Measurements from ENCODE around the gene ABCE1.
"Not testable (repeated sequence)": the region's sequence is repeated elsewhere in the genome, so short reads cannot be mapped to it uniquely, and the experiment has no call there.

ABCE1 gene

DNA sequence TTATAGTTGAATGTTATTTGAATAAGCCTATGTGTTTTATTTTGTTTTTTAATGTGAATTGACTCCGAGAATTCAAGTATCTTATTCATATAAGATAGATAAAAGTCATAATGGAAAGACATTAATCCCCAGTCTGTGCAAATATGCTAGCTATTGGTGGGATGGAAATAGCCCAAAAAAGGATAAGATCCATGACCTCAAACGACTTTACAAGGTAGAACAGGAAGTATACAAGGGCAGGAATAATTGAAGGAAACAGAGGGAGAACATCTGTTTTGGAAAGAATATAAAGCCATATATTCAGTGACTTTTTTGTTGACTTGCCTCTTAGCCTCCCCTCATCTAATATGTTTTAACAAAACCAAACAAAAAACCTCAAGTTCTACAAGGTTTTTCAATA, 9.0 kb downstream of the ABCE1 start:
- no peak for DNase-seq

DNA sequence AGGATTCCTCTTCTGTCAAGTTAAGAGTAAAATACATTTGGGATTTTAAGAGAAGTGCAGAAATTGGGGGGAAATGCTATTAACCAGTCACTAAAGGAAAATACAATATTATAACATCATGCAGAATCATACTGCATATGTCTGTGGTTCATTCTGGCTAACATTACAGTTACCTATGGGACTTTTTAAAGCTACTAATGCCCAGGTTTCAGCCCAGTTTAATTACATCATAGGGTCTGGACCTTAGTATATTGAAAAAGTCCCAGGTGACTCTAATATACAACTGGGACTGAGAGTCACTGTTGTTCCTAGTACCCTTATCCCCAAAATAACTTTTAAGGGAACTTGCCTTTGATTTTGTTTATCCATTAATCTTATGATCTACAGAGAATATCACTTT, 10.0 kb downstream of the ABCE1 start:
- DNase-seq = no peak

DNA sequence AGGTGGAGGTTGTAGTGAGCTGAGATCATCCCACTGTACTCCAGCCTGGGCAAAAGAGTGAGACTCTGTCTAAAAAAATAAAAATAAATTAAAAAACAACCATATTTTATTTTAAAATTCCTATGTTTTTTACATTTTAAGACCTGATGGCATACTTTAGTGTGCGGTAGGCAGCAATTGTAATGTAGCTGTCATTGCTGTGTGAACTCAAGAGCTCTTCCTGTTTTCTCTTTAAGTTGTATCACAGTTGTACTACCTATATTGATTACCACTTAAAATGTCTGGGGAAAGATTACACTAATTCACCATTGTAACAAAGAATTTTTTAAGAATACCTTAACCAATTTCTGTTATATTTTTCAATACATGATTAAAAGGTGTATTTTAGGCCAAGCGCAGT, 27.3 kb downstream of the ABCE1 start:
- DNase-seq = no peak

DNA sequence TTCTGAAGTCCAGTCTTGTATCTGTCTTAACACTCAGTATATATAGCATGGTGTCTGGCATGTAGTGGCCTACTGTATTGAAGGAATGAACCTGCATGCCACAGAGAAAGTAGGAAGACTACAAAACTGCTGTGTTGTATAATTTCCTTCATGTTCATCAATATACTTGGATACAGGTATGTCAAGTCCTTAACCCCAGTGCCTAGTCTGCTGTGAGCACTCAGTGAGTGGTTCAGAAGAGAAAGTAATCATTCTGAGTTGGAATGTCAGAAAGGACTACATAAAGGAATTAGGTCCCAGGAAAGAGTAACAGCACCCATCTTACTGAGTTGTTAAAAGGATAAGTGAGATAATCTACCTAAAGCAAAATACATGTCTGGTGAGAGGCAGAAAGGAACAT, 32.0 kb downstream of the ABCE1 start:
- DNase-seq = no peak

DNA sequence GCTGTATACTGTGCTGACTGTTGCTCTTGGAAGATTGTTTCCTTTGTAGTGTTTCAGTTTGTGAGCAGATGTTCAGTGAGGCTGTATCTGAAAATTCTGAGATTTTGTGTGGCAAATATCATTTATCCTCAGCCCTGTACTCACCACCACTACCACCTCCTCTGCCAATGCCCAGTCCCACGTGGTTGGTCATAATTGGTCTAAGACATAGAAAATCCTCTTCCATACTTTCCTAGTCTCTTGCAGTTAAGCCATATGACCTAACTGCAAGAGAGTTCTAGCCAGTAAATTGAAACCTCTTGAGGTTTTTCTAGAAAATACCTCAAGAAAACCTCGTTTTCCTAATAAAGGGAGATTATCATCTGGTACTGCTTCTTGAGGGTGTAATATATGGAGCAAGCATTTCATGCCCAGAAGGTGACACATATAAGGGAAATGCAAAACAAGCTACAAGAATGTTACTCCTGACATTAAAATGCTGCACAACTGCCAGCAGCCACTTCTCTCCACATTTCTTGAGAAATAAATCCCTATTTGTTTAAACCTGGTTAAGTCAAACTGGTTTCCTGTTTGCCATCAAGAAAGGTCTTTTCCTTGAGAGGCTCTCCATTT, 32.8 kb downstream of the ABCE1 start:
- no peak for DNase-seq

DNA sequence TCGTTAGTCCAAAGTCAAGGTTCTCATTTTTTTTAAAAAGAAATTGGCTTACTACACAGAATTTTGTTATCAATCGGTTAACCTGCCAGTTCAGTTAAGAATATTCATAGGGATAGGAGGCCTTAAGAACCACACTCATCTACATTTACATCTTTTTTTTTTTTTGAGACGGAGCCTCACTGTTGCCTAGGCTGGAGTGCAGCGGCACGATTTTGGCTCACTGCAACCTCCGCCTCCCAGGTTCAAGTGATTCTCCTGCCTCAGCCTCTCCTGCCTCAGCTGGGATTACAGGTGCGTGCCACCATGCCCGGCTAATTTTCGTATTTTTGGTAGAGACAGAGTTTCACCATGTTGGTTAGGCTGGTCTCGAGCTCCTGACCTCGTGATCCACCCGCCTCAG, 33.7 kb downstream of the ABCE1 start:
- DNase-seq = no peak

DNA sequence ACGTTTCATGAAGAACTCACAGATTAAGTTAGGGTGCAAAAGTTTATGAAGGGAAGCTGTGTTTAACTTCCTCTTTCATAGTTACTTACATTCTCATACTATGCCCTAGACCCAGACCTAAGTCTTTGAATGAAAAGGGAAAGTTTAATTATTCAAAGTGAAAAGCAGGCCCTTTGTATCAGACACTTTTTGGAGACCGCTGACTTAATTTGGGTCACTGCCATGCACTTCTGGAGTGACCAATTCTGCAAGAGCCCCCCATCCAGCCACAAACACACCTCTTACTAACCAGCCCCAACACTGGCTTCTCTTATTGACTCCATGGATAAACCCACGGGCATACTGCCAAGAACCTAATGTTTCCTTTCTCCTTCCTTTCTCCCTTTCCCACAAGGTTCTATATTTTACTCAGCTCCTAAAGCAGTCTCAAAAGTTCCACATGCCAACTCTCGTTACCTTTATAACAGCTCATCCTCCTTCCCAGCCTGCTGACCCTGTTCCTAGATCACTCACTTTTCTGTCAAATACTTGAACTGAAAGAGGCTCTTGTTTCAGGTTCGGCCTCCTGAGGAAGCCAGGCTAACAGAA, 34.5 kb downstream of the ABCE1 start:
- DNase-seq = no peak

DNA sequence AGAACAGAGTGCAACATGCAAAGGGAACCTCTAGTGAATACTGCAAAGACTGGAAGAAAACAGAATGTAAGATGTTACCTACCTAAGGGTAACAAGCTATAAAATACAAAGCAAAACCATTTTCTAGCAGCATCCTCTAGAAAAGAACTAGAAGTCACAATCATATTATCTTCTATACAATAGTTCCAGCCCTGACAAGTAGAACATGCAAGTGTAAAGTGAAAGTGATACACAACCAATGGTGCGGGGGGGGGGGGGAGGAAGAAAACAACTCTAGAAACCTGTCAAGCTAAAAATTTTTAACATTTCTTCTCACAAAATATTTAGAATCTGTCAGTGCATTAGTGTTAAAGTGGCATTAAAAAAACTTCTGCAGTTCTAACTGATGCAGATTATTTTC, 38.1 kb downstream of the ABCE1 start:
- DNase-seq = not testable (repeated sequence)

DNA sequence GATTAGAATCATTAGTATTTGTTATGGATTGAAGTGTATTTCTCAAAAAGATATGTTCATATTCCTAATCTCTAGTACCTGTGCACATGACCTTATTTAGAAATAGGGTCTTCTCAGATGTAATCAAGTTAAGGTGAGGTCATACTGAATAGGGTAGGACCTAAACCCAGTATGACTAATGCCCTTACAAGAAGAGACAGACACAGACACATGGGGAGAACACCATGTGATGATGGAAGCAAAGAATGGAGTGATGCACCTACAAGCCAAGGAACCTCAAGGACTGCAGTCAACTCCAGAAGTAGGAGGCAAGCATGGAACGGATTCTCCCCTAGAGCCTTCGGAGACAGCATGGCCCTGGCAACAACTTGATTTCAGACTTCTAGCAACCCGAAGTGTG, 50.9 kb downstream of the ABCE1 start:
- DNase-seq = no peak

DNA sequence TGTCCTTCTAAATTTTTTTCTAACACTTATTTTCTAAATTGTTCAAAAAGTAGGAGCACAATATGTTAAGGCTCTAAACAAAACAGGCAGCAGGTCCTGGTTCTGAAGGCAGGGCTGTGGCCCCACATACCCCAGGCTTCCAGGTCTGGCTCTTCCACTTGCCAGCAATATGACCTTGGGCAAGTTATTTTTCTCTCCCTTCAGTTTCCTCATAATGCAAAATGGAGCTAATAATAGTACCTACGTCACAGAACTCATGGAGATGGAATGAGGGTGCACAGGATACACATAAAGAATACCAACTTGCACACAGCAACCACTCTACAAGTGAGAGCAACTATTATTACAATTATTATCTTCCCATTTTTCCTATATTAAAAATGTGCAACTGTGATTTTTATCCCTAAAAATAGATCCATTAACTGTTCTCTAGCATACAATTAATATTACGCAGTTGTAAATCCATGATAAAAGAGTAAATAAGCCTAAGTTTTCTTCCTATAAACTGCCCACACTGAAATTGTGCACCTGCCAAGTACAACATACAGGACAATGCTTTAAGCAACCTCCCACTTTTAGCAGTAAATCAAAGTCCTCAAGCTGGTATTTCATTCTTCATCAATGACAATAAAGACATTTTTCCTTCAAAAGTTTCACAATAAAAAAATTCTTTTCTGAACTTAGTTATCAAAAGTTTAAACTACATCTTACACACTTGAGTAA, 55.2 kb downstream of the ABCE1 start:
- no peak for DNase-seq

DNA sequence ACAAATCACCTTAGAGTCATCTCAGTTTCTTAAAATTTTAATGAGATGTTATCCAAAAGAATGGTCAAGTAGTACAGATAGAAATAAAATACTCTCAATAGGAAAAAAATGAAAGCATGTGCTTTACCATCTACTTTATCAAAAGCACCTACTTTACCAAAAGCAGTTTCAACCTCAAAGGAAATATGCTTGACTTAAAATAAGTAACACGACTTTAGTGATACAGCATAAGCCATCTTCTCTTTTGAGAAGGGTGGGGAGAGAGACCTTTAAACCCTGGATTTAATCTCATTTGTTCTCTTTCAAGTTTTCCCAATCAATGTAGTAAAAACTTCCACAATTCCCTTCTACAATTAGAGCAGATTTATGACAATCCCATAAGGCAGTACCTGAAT, 55.8 kb downstream of the ABCE1 start:
- no peak for DNase-seq

DNA sequence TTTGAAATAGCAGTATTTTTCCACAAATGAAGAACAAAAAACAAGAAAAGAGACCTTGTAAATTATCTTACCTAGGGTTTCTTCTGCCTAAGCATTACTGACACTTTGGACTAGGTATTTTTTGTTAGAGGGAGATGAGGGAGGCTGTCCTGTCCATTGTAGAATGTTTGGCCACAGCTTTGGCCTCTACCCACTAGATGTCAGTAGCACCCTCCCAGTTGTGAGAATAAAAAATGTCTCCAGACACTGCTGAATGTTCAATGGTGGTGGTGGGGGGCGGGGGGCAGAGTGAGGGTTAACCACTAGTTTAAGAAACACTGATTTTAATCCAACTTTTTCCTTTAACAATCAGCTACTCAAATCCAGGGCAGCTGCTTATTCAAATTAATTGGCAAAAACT, 56.5 kb downstream of the ABCE1 start:
- DNase-seq = no peak

DNA sequence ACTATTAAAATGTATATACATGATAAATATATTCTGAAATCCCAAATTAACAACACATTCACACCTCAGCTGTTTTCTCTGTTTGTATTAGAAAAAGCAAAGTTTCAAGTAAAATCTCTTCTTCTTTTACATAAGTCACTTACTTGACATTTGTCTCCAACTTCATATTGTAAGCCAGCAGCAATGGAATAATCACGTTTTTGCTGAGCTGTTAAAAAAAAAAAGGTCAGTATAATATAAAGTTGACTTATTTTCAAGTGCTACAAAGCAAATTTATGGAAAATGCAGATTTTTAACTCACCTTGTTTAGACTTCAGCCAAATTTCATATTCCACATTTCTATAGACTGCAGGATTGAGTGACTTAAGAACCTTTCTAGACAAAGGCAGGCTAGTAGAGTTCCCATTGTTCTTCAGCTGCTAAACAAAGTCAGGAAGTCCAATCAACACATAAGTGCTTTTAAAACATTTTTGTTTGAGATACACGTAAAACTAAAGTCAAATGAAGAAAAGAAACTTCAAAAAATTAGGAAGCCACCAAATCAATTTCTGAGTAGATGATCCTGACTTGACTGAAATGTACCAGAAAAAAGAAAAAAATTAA, 57.3 kb downstream of the ABCE1 start:
- no peak for DNase-seq

DNA sequence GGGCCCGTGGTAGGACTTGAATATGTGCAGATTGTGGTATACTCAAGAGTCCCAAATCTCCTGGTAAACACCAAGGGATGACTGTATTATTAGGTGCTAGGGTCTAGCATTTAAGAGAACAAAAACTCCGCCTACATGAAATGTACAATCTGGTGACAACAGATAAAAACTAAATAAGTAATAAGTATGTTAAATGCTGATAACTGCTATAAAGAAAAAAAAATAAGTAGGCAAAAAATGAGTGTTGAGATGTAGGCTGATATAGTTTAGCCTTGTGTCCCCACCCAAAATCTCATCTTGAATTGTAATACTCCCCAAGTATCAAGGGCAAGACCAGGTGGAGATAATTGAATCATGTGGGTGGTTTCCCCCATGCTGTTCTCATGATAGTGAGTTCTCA, 58.9 kb downstream of the ABCE1 start:
- no peak for DNase-seq

DNA sequence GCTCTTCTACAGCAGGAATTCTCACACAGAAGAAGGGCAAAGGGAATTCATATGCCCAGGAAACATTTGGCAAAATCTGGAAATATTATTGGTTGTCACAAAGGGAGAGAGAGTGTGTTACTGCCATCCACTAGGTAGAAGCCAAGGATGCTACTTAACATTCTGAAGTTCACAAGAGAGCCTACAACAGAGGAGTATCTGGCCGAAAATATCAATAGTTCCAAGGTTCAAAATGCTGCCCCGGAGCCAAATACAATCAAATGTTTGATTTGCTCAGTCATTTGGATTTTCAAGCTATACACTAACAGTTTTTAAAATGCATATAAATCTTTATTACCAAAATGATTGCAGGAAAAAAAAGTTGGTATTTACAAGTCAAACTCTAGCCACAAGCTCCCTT, 63.4 kb downstream of the ABCE1 start:
- no peak for DNase-seq

DNA sequence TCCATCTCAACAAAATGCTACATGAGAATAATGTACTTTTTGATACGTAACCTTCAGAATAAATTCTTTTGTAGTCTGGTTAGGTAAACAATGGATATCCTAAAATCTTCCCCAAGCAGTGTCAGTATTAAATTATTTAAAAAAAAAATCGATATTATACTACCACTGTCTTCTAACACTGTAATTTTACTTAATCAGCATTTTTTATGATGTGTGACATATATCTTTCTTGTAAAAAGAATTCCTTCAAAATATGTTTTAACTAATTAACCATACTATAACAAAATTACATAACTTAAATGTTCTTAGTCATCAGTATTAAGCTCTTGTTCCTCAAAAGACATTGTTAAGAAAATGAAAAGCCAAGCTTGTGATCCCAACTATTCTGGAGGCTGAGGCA, 69.8 kb downstream of the ABCE1 start:
- no peak for DNase-seq

DNA sequence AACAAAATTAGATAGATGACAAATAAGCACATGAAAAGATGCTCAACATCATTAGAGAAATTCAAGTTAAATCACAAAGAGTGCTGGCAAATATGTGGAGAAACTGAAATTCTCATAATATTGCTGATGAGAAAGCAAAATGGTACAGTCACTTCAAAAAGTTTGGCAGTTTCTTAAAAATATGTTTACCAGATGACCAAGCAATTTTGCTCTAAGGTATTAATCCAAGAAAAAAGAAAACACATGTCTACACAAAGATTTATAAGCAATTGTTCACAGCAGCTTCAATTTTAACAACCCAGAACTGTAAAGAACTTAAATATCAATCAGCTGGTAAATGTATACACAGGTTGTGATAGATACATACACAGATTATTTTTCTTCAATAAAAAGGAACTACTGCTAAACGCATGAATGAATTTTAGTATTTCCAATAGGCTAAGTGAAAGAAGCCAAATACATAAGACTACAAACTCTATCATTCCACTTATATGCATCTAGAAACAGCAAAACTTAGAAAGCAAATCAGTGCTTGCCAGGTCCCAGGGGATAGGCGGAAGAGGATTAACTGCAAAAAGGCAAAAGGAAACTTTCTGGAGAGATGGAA, 70.6 kb downstream of the ABCE1 start:
- DNase-seq = no peak

DNA sequence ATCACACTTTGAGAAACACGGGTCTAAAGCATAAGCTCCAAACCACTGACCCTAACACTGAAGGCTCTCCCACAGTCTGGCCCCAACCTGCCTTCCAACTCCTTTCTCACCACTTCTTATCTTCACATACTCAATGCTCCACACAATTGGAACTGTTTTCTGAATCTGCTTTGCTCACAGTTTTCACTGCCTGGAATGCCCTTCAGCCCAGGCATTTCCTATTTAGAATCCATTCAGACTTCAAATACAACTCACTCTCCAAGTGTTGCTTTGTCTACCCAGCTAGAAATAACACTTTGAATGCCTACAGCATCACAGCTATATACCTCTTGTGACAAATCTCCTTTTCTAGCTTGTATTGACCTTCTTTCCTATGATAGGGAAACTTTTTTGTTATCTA, 72.1 kb downstream of the ABCE1 start:
- DNase-seq = no peak

DNA sequence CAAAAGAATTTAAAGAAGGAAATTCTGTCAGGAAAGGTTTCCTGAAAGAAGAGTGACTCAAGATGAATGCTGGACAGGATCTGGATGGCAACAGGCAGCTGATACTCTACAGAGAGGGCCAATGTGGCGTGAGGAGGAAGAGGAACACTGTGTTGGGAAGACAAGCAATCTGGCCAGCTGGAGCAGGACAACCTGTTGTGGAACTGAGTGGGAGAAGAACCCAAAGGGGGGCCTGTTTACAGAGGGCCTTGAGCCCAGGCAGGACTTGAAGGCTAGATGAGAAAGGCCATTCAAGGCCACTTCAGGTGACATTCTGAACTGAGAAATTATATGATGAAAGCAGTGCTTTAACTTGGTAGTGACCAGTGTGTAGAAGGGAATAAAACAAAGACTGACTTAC, 73.8 kb downstream of the ABCE1 start:
- no peak for DNase-seq

DNA sequence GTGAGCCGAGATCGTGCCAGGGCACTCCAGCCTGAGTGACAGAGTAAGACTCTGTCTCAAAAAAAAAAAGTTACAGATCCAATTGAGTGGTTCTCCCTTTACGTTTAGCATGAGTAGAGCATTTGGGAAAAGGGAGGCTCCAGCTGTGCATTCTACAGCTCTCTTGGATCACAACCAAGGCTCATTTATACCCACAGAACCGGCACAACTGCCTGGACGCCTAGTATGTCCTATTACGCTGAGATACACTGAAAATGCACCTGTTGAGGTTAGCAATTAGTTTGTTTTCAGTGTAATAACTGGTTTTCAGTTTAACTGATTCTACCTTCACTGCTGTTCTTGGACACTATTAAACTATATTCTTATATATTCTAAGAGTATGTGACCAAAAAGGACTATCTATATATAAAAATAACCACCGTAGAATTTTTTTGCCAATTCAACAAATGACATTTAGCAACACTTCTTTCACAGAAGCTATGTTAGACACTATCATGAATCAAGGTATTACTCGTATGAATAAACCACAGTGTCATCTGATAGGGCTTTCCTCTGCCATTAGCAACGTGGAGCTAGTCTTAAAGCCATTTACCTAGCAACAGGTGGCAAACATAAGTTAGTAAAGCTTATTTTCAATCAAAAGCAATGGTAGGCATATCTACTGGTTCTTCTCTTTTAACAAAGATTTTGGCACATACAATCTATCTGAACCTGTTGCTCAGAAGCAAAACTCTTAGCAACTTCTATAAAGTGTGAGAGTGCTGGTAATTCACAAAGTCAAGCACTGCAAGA, 78.7 kb downstream of the ABCE1 start:
- DNase-seq = no peak

DNA sequence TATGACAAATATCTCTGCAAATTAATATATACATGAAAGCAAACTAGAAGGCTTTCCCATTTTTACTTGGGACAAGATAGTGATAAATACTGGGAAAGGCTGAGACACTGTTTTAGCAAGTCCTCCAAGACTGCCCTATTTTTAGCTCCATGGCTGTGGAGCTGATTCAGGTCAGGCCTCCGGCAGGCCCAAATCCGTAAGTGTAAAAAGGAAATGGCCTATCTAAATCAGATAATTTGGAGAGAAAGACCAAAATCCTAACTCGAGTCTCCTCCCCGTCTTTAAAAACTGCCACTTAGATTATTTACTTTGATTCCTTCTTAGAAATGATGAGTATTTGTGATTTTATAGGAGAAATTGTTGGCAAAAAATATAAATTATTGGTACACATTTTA, 79.4 kb downstream of the ABCE1 start:
- no peak for DNase-seq

DNA sequence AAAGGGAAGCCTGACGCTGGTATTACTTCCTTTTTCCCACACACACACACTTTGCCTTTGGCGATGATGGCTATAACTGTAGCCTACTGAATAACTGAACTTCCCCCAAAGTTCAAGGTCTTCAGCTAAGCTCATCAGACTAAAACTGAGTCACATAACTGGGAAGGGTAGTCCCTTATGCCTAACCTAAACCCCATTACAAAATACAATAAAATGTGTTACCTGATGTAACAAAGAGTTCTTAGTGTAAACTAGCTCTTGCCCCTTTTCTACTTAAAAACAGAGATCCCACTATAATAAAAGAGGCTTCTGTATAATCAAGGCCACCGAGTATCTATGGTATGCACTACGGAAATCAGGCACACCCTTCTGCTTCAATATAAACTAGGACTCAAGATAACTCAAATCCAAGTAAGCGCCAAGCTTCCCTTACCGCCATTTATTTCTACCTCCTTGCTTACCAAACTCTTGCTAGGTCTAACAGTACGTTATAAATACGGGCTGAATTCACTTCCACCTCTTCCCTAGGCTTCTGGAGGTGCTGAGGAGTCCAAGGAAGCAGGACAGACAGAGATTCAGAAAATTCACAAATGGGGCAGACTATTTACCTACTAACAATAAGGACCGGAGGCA, 79.9 kb downstream of the ABCE1 start:
- DNase-seq = no peak
